ENCODE data around the gene USO1. TPM values are rescaled to one million over a fixed set of nuclear protein-coding genes. Genes with fewer than 3 reads are reported as not detected.
A peak's percentile ranks its signal among the peaks of the same experiment; 100 is the strongest.

Gene USO1
- total and polyA plus RNA-seq, 2 donors (not counting 3 experiments of a cell fraction or from before 2014, with no cell fraction given) = 29.1 to 66.0 TPM

GRCh38 chr4:75729836-75730235, 5.5 kb downstream of the USO1 start:
- no peak for FAIRE-seq
- H3K4me2 ChIP-seq (ENCODE audit: insufficient read depth, low read length) = peak overlapping the region; percentile 11
- no peaks in the 10 kb centered on the region for H4K20me1 ChIP-seq (replicated peaks; ENCODE audit: control insufficient read depth, extremely low read depth, insufficient read depth, low read length)
- BruUV-seq (replicated peaks) = no TSS peak
- no peak overlapping the region for H3K4me3 ChIP-seq (replicated peaks in 1 of 3; ENCODE audit: insufficient read depth in 1 of 3, low read depth in 1 of 3, low read length in 3 of 3)
- dilution Hi-C loops (cut with MboI; ENCODE audit: extremely low pct_ligation_motif_present, low sequenced_read_pairs) = no loop called here
- no peak overlapping the region for H3K27ac ChIP-seq (ENCODE audit: insufficient read depth, low read depth, low read length)
- ChIA-PET CTCF (interaction anchor here (1.1 kb wide), 1 partner anchor 17 kb away, joined by 3 read pairs; no protein-coding TSS in a partner anchor), POLR2A (interaction anchor here (1.0 kb wide), 1 partner anchor 16 kb away, joined by 6 read pairs; no protein-coding TSS in a partner anchor)
- no peaks in the 10 kb centered on the region for H3K36me3 ChIP-seq (ENCODE audit: control insufficient read depth in 2 of 2, extremely low read depth in 1 of 2, insufficient read depth in 2 of 2, low read length in 2 of 2)
- H3K9ac ChIP-seq (replicated peaks; ENCODE audit: extremely low read depth, insufficient read depth, low read length) = no peak overlapping the region
- H3K9me1 ChIP-seq (replicated peaks; ENCODE audit: control insufficient read depth, extremely low read depth, insufficient read depth, low read length) = no peaks in the 10 kb centered on the region
- no peaks in the 10 kb centered on the region for H3K27me3 ChIP-seq (ENCODE audit: control insufficient read depth in 2 of 2, insufficient read depth in 2 of 2, low read length in 2 of 2)
- peak; percentile 23 for DNase-seq (ENCODE audit: low read depth, low spot score)
- TF ChIP-seq CTCF (IDR thresholded peaks at IDR 0.05; ENCODE audit: extremely low read depth in 1 of 2, insufficient read depth in 1 of 2, low read depth in 1 of 2, low read length in 2 of 2) = no peak
- no peak for TF ChIP-seq POLR2A (IDR thresholded peaks at IDR 0.05; ENCODE audit: low read depth, low read length)
- no peak for TF ChIP-seq POLR2AphosphoS5 (IDR thresholded peaks at IDR 0.05; ENCODE audit: insufficient read depth, low read depth, low read length)
- TF ChIP-seq GATA2 (IDR thresholded peaks at IDR 0.05; ENCODE audit: insufficient read depth, insufficient read length, low read depth, low read length) = no peak
- no peak for TF ChIP-seq FOS (IDR thresholded peaks at IDR 0.05; ENCODE audit: borderline replicate concordance, insufficient read depth, low read length)
- TF ChIP-seq JUN (IDR thresholded peaks at IDR 0.05; ENCODE audit: borderline replicate concordance, insufficient read depth, insufficient read length, low read depth) = no peak
- TF ChIP-seq MAX (IDR thresholded peaks at IDR 0.05; ENCODE audit: insufficient read depth, insufficient read length) = no peak
- no peak for TF ChIP-seq MYC (IDR thresholded peaks at IDR 0.05; ENCODE audit: low read depth, low read length)
- TF ChIP-seq EZH2 (IDR thresholded peaks at IDR 0.05; ENCODE audit: borderline replicate concordance, low read depth, low read length, severe bottlenecking) = no peak
- intact Hi-C loops (cut with micrococcal nuclease) = no loop called here
- H3K4me1 ChIP-seq (ENCODE audit: control insufficient read depth, extremely low read depth, insufficient read depth, low read length) = peaks cover 24% of the 10 kb centered on the region
- peaks cover 70% of the 10 kb centered on the region for H3K79me2 ChIP-seq (ENCODE audit: control insufficient read depth, insufficient read depth, low read length)
- no peaks in the 10 kb centered on the region for H3K9me3 ChIP-seq (replicated peaks; ENCODE audit: control insufficient read depth, insufficient read depth, low read length)
- no peak overlapping the region for H2AFZ ChIP-seq (ENCODE audit: low read depth, low read length)
